Stimulated activated CD8-positive, alpha-beta memory T cell treated with anti-CD3 and anti-CD28 coated beads, Interleukin-7, amount 100 ng/mL, for 1 hour (primary cell): ENCODE data around the gene PGM5.
"Not testable (repeated sequence)": the region's sequence is repeated elsewhere in the genome, so short reads cannot be mapped to it uniquely, and the experiment has no call there.

Experiments
- DNase-seq, 2 donors: peaks; one replicate each; pipeline ENCODE4 v3.0.0-alpha.2; 2020; ENCODE audit warnings: low read depth in 2 of 2

Gene PGM5

GRCh38 chr9:68356380-68357118, at the start of gene PGM5:
TSS of gene PGM5 (plus strand) at chr9:68356611. CDS start at chr9:68357128, 517 bp downstream.
- not testable (repeated sequence) for DNase-seq

GRCh38 chr9:68307127-68307526, 49.3 kb upstream of the PGM5 start:
- not testable (repeated sequence) for DNase-seq

GRCh38 chr9:68307654-68308053, 48.8 kb upstream of the PGM5 start:
- DNase-seq, result not testable (repeated sequence)

- DNase-seq, result not testable (repeated sequence)
Measured at GRCh38 chr9:68311208-68311607, 45.2 kb upstream of the PGM5 start.

- DNase-seq, result not testable (repeated sequence)
Measured at GRCh38 chr9:68318209-68318608, 38.2 kb upstream of the PGM5 start.

- not testable (repeated sequence) for DNase-seq
Measured at GRCh38 chr9:68323749-68324148, 32.7 kb upstream of the PGM5 start.

GRCh38 chr9:68324518-68324917, 31.9 kb upstream of the PGM5 start:
- not testable (repeated sequence) for DNase-seq

- not testable (repeated sequence) for DNase-seq
Measured at GRCh38 chr9:68329106-68329505, 27.3 kb upstream of the PGM5 start.

GRCh38 chr9:68330531-68331173, 25.8 kb upstream of the PGM5 start:
- not testable (repeated sequence) for DNase-seq

- not testable (repeated sequence) for DNase-seq
Measured at GRCh38 chr9:68332122-68332521, 24.3 kb upstream of the PGM5 start.

GRCh38 chr9:68335935-68336334, 20.5 kb upstream of the PGM5 start:
- DNase-seq, result not testable (repeated sequence)

- not testable (repeated sequence) for DNase-seq
Measured at GRCh38 chr9:68336639-68337339, 19.6 kb upstream of the PGM5 start.

GRCh38 chr9:68338000-68338399, 18.4 kb upstream of the PGM5 start:
- not testable (repeated sequence) for DNase-seq

- not testable (repeated sequence) for DNase-seq
Measured at GRCh38 chr9:68342265-68343025, 14.0 kb upstream of the PGM5 start.

- not testable (repeated sequence) for DNase-seq
Measured at GRCh38 chr9:68343242-68343641, 13.2 kb upstream of the PGM5 start.

- not testable (repeated sequence) for DNase-seq
Measured at GRCh38 chr9:68343992-68344391, 12.4 kb upstream of the PGM5 start.

- not testable (repeated sequence) for DNase-seq
Measured at GRCh38 chr9:68351689-68352088, 4.7 kb upstream of the PGM5 start.

- not testable (repeated sequence) for DNase-seq
Measured at GRCh38 chr9:68355993-68356379, 425 bp upstream of the PGM5 start.

- not testable (repeated sequence) for DNase-seq
Measured at GRCh38 chr9:68357119-68357714, 806 bp downstream of the PGM5 start.

- DNase-seq, result not testable (repeated sequence)
Measured at GRCh38 chr9:68366933-68367547, 10.6 kb downstream of the PGM5 start.

GRCh38 chr9:68375789-68376188, 19.4 kb downstream of the PGM5 start:
- DNase-seq, result not testable (repeated sequence)
